Measurements from ENCODE around the gene ADAT1. TPM values are rescaled to one million over a fixed set of nuclear protein-coding genes. Genes with fewer than 3 reads are reported as not detected.

The ADAT1 gene
- total and polyA plus RNA-seq, 2 of the 13 experiments (the other 11 are each of a cell fraction or from before 2014, with no cell fraction given): 18.4 to 40.8 TPM

GRCh38 chr16:75647492-75648264 is 24.6 kb upstream of the ADAT1 start, which contains the start of the genes KARS1 and TERF2IP (continued):
- TF ChIP-seq TIGD3 (CRISPR knock-in tag; IDR thresholded peaks at IDR 0.05; ENCODE audit: borderline replicate concordance) (no peak), POGZ (CRISPR knock-in tag; IDR thresholded peaks at IDR 0.05) (peak; percentile 70; the same call in 1 of the 2 replicates), ELK4 (CRISPR knock-in tag; IDR thresholded peaks at IDR 0.05; ENCODE audit: borderline replicate concordance) (no peak; the same call in 1 of the 2 replicates), ZFP37 (CRISPR knock-in tag; IDR thresholded peaks at IDR 0.05; ENCODE audit: borderline replicate concordance) (peak; percentile 39; the same call in 1 of the 2 replicates), NR1H2 (CRISPR knock-in tag; IDR thresholded peaks at IDR 0.05; ENCODE audit: borderline replicate concordance, low read depth) (no peak), SIX1 (CRISPR knock-in tag; IDR thresholded peaks at IDR 0.05; ENCODE audit: borderline replicate concordance) (no peak), HES4 (CRISPR knock-in tag; IDR thresholded peaks at IDR 0.05; ENCODE audit: borderline replicate concordance) (peak; percentile 80), RFX5 (IDR thresholded peaks at IDR 0.05; ENCODE audit: low read depth, low read length) (no peak), SRSF1 (optimal IDR thresholded peaks at IDR 0.05; ENCODE audit: low read depth, low read length) (peak; percentile 91), ZNF292 (CRISPR knock-in tag; IDR thresholded peaks at IDR 0.05; ENCODE audit: borderline replicate concordance, low read depth) (no peak), PAXIP1 (CRISPR knock-in tag; conservative IDR thresholded peaks at IDR 0.05) (peak; percentile 9; the same call in 1 of the 2 replicates), BHLHE40 (IDR thresholded peaks at IDR 0.05; ENCODE audit: low read length) (no peak), ZNF816 (CRISPR knock-in tag; IDR thresholded peaks at IDR 0.05; ENCODE audit: borderline replicate concordance) (peak; percentile 81; the same call in 1 of the 2 replicates), ZNF276 (CRISPR knock-in tag; IDR thresholded peaks at IDR 0.05; ENCODE audit: low read depth) (peak; percentile 61; the same call in 1 of the 2 replicates), EEA1 (CRISPR knock-in tag; IDR thresholded peaks at IDR 0.05; ENCODE audit: borderline replicate concordance) (no peak), ARNTL (CRISPR knock-in tag; IDR thresholded peaks at IDR 0.05) (peak; percentile 34; the same call in 1 of the 2 replicates), PHF5A (CRISPR knock-in tag; IDR thresholded peaks at IDR 0.05; ENCODE audit: low read depth, unreplicated experiment) (peak; percentile 74)
